BE2C (cell line): ENCODE measurements around the gene TRMT1.
A peak's percentile ranks its signal among the peaks of the same experiment; 100 is the strongest.

Experiments
- DNase-seq: peaks from one replicate; pipeline ENCODE4 v3.0.0-alpha.2; 2020
- H3K27me3 ChIP-seq: fragments of 250-450 bp; sonication (Bioruptor Pico); 2 replicates; pipeline ENCODE4 v1.5.1; 2020; ENCODE audit warnings: mild to moderate bottlenecking
- H3K36me3 ChIP-seq: fragments of 250-450 bp; sonication (Bioruptor Pico); 2 replicates; pipeline ENCODE4 v1.5.1; 2020; ENCODE audit warnings: mild to moderate bottlenecking
- H3K4me1 ChIP-seq: fragments of 250-450 bp; sonication (Bioruptor Pico); 2 replicates; pipeline ENCODE4 v1.5.1; 2020
- H3K4me3 ChIP-seq: 2 replicates; pipeline ENCODE4 v1.5.1; 2011; ENCODE audit warnings: low read depth, low read length
- H3K9me3 ChIP-seq: fragments of 250-450 bp; sonication (Bioruptor Pico); 2 replicates; pipeline ENCODE4 v1.5.1; 2020
- TF ChIP-seq, protein P1 (sequence below): IDR thresholded peaks from 2 replicates; pipeline ENCODE4 v1.5.1; 2012; ENCODE audit warnings: mild to moderate bottlenecking, low read depth, low read length

Gene TRMT1

DNA sequence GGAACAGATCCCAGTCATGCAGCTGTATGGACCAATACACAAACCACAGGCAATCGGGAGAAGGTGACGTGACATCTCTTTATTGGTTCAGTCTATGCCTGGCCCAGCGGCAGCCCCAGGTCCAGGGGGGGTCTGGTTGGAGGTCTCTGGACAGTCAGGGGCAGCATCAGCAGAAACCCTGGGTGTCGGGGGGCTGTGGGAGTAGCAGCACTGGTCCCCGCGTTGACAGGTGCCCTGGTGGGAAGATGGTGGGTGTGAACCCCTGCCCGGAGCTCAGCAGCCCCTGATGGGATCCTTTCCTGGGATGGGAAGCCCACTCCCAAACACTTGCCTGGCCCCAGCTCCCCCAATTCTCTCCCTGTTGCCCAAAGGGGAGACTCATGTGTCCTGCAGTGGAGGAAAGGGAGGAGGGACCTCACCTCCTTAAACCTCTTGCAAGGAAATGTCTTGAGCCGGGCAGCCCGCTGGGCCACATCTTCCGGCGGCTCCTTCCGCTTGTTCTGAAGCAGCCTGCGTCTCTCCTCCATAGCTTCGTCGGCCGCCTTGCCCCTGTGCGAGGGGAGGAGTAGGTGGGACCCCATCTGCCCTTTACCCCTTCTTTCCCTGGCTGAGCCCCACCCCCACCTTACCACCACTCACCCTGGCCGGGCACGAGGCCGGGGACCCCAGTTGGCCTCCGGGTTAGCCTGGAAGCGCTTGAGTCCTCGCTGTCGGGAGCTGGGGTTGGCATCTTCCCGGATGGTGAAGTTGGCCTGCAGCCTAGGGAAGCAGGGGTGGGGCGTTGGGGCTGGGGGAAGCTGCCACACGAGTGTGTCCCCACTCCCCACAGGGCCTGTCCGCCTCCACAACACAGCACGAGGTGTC, 11.5 kb downstream of the TRMT1 start:
- TF ChIP-seq, protein P1, sequence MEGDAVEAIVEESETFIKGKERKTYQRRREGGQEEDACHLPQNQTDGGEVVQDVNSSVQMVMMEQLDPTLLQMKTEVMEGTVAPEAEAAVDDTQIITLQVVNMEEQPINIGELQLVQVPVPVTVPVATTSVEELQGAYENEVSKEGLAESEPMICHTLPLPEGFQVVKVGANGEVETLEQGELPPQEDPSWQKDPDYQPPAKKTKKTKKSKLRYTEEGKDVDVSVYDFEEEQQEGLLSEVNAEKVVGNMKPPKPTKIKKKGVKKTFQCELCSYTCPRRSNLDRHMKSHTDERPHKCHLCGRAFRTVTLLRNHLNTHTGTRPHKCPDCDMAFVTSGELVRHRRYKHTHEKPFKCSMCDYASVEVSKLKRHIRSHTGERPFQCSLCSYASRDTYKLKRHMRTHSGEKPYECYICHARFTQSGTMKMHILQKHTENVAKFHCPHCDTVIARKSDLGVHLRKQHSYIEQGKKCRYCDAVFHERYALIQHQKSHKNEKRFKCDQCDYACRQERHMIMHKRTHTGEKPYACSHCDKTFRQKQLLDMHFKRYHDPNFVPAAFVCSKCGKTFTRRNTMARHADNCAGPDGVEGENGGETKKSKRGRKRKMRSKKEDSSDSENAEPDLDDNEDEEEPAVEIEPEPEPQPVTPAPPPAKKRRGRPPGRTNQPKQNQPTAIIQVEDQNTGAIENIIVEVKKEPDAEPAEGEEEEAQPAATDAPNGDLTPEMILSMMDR = no peak
- H3K27me3 ChIP-seq = no peaks in the 10 kb centered on the region
- peaks cover 27% of the 10 kb centered on the region for H3K36me3 ChIP-seq
- H3K4me3 ChIP-seq = peak overlapping the region; percentile 13
- peaks cover 16% of the 10 kb centered on the region for H3K4me1 ChIP-seq
- DNase-seq = no peak
- H3K9me3 ChIP-seq = no peaks in the 10 kb centered on the region

DNA sequence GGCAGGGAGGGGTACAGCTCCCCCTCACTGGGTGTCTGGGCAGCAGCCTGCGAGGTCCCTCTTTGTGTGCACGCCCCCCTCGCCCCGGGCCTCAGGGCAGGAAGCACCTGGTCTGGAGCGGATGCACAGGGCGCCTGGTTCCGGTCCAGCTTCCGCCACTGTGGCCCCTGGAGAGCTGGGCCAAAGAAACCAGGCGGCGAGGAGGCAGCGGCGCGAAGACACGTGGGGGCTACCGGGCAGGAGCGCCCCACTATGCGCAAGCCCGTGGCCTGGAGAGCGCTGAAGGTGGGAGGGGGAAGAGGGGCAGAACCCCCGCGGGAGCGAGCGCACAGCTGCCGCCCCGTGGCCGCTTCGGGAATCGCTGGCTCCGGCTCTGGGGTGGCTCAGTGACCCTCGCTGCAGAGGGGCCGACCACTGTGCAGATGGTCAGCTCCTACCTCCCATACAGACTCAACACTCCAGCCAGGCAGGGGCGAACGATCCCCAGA, 12.1 kb downstream of the TRMT1 start:
- peak; percentile 83 for DNase-seq
- H3K4me3 ChIP-seq = peak overlapping the region; percentile 13
- no peaks in the 10 kb centered on the region for H3K27me3 ChIP-seq
- peaks cover 23% of the 10 kb centered on the region for H3K36me3 ChIP-seq
- TF ChIP-seq, protein P1 = peak; percentile 77
- H3K9me3 ChIP-seq = no peaks in the 10 kb centered on the region
- peaks cover 16% of the 10 kb centered on the region for H3K4me1 ChIP-seq

DNA sequence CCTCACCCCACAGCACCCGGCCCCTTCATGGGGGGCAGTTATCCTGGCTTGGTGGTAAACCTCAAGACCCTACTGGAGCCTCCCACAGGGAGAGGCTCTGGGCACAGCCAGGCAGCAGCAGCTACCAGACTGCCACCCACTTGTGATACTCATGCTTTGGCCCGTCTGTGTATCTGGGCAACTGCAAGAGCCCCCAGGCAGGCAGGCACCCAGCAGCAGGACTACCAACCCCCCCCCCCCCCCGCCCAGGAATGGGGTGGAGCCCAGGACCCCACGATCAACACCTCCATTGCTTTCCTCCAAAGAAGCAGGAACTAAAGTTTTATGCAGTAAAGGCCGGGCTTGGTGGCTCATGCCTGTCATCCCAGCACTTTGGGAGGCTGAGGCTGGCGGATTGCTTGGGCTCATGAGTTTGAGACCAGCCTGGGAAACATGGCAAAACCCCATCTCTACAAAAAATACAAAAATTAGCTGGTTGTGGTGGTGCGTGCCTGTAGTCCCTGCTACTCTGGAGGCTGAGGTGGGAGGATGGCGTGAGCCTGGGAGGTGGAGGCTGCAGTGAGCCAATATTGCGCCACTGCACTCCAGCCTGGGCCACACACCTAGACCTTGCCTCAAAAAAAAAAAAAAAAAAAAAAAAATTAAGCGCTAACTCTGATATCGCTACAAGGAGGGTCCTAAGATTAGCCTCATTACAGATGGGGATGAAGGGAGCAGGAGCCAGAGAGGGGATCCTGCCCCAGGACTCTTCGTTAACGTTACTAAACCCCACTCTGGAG, 12.8 kb downstream of the TRMT1 start:
- Histone ChIP-seq H3K36me3 (peaks cover 17% of the 10 kb centered on the region; the same call in 1 of the 2 replicates), H3K4me3 (no peak overlapping the region; the same call in 1 of the 2 replicates), H3K9me3 (no peaks in the 10 kb centered on the region), H3K4me1 (peaks cover 16% of the 10 kb centered on the region), H3K27me3 (no peaks in the 10 kb centered on the region)
- TF ChIP-seq, protein P1 = no peak
- no peak for DNase-seq

DNA sequence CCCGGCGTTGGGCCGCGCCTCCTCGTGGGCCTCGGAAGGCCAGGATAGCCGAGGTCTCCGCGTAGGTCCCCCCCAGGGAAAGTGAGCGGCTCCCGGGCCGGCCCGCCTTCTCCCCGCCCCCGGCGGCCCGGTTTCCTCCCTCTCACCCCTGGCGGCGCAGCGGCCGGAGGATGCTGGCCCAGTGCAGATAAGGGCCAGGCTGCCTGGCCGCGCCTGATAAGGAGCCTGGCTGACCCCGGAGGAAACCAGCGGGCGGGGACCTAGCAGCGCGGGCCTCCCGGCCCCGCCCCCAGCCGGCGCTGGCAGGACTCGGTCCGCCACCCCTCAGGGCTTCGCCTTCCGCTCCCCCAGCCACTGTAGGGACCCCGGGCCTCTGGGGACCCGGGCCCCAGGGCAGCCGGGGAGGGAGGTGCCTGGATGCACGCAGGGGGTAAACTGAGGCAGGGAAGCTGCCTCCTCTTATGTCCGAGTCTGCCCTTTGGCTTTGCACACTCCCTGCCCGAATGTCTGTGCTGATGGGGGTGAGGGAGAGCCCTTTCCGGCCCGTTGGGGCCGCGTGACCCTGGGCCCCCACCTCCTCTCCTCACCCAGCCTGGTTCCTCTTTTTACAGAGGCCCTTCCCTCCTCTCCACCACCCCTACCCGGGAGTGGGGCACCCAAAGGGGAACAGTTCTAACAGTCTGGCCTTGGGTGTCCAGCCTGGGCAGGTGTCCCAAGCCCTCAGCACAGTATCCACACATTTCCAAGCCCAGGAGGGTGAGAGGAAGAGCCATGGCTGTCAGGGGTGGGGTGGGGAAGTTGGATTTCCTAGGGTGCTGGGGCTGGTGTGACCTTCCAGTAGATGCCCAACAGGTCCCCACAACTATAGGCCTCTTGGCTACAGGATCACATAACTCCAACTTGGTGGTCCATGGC, 13.6 kb downstream of the TRMT1 start, which contains the start of gene LYL1:
Gene LYL1, minus strand, starts transcription at position 193 of the 915 bp plus-strand sequence. CDS start 1,687 bp downstream, outside the sequence.
- peaks cover 16% of the 10 kb centered on the region for H3K4me1 ChIP-seq
- H3K4me3 ChIP-seq = peak within 1 kb of the TSS; percentile 54
- peak; percentile 89 for DNase-seq
- no peaks in the 10 kb centered on the region for H3K9me3 ChIP-seq
- TF ChIP-seq, protein P1 = no peak
- peaks cover 14% of the 10 kb centered on the region; the same call in 1 of the 2 replicates for H3K36me3 ChIP-seq
- H3K27me3 ChIP-seq = no peaks in the 10 kb centered on the region

DNA sequence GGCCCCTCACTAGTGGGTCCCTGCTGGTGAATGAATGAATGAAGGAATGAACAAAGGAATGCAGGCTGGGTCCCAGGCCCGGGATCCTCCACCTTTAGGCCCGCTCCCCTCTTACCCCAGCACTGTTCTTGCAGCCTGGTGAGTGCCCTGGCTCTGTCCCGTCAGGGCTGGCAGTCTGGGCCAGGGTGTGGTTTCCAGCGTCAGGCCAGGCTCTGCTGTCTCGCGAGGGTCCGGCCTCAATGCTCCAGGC, 14.2 kb downstream of the TRMT1 start:
- no peak for DNase-seq
- TF ChIP-seq, protein P1 = no peak
- Histone ChIP-seq H3K4me3 (peak overlapping the region; percentile 54), H3K27me3 (no peaks in the 10 kb centered on the region), H3K36me3 (peaks cover 10% of the 10 kb centered on the region; the same call in 1 of the 2 replicates), H3K9me3 (no peaks in the 10 kb centered on the region), H3K4me1 (peaks cover 16% of the 10 kb centered on the region)
